COR-L47 (cell line): ENCODE data around the gene DCDC2.
A peak's percentile ranks its signal among the peaks of the same experiment; 100 is the strongest.
"Not testable (repeated sequence)": the region's sequence is repeated elsewhere in the genome, so short reads cannot be mapped to it uniquely, and the experiment has no call there.

Experiments used
- DNase-seq: peaks from one replicate; lab custom pipeline; 2025; lab: John Stamatoyannopoulos, UW

Gene DCDC2

GRCh38 chr6:24357336-24358218 lies at the start of gene DCDC2:
Gene DCDC2, minus strand, starts transcription at chr6:24358059. Its CDS starts 309 bp downstream, at chr6:24357750.
- DNase-seq: no peak

DNA sequence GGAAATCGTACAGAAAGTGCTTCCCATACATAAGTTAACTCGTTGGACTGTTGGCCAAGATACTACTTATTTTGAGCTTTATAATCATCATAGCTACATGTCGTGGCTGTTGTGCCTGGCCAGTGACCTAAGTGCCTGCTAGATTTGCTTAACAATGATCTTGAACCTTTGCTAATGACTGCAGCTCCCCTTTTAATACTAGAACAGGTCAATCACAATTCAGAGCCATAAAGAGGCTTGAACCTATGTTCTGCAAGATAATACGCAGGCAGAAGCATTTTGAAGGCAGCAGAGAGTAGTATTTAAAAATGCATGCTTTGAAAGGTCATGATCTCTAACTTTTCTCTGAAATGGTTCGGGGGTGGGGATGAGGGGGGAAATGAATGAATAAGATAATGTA lies 47.4 kb upstream of the DCDC2 start:
- no peak for DNase-seq

DNA sequence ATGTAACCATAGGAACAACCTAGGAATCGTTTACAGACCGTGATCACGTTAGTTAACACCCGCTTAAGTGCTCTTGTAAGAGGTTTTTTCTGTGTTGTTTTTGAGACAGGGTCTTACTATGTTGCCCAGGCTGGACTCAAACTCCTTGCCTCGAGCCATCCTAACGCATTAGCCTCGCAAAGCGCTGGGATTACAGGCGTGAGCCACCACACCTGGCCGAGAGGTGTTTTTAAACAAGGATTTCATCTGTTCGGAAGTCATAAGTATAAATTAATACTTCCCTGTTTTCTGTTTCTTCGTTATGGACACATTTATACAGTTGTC lies 45.6 kb upstream of the DCDC2 start:
- no peak for DNase-seq

DNA sequence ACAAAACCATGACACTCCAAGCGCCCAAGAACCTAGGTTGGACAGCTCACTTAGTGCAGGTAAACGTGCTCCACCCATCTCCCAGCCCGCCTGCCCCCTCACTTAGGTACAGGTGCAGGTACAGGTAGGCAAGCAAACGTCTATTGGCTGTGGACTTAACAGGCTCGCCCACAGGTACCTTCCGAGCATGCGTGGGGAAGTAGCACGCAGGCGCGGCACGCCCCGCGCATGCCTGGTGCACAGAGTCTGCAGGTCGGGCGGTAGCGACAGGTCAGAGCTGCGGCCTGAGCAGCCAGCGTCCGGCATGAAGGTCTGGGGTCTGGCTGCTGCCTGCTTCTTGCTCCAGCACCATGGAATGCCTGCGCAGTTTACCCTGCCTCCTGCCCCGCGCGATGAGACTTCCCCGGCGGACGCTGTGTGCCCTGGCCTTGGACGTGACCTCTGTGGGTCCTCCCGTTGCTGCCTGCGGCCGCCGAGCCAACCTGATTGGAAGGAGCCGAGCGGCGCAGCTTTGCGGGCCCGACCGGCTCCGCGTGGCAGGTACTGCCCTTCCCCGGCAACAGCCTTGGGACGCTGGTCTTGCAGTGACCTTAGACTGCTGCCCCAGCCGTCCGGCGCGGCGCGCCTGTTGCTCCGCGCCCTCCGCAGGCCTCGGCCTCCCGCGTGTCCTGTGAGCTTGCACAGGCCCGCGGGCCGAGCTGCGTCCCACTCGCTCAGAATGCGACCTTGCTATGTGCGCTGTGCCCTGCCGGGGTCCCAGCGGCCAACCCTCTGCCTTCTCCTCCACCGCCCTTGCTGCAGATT lies 45.0 kb upstream of the DCDC2 start, which contains the start of gene MRS2:
TSS of gene MRS2 (plus strand) at position 240 of the 804 bp plus-strand sequence. CDS start at position 351, 111 bp downstream.
- peak; percentile 89 for DNase-seq

- no peak for DNase-seq
Measured at GRCh38 chr6:24401458-24401857, 43.6 kb upstream of the DCDC2 start.

DNA sequence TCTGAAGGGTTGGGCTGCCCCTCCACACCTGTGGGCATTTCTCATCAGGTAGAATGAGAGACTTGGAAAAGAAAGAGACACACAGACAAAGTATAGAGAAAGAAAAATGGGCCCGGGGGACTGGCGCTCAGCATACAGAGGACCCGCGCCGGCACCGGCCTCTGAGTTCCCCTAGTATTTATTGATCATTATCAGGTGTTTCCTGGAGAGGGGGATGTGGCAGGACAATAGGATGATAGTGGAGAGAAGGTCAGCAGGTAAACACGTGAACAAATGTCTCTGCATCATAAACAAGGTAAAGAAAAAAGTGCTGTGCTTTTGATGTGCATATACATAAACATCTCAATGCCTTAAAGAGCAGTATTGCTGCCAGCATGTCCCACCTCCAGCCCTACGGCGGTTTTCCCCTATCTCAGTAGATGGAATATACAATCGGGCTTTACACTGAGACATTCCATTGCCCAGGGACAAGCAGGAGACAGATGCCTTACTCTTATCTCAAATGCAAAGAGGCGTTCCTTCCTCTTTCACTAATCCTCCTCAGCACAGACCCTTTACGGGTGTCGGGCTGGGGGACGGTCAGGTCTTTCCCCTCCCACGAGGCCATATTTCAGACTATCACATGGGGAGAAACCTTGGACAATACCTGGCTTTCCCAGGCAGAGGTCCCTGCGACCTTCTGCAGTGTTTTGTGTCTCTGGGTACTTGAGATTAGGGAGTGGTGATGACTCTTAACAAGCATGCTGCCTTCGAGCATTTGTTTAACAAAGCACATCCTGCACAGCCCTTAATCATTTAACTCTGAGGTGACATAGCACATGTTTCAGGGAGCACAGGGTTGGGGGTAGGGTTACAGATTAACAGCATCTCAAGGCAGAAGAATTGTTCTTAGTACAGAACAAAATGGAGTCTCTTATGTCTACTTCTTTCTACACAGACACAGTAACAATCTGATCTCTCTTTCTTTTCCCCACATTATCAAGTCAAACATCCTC lies 42.5 kb upstream of the DCDC2 start:
- DNase-seq: not testable (repeated sequence)

DNA sequence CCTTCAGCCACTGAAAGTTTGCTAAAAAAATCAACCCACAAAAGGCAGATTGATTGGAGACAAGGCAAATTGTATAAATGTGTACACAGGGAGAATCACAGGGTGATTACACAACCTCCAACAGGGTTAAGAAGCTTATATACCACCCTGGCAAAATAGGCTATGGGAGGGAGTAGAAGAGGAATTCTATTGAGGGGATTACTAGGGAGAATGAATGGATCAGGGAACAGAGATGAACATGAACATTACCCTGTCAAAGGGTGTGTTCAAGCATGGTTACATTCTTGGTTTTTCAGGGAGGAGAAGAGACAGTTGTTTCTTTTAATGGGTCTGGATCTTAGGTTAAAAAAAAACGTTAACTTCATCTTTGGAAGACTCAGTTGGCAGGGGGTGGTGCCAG lies 39.8 kb upstream of the DCDC2 start:
- no peak for DNase-seq

DNA sequence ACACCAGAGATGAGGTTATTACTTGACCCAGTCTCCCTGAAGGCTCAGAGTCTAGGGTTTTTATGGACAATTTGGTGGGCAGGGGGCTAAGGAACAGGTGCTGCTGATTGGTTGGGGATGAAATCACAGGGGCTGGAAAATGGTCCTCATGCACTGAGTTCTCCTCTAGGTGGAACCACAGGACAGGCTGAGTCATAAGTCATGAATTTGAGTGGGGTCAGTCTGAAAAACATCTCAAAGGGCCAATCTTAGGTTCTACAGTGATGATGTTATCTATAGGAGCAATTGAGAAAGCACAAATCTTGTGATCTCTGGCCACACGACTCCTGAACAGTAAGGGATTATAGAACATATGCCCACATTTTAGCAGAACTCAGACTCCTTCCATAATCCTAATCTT lies 39.0 kb upstream of the DCDC2 start:
- DNase-seq: no peak

DNA sequence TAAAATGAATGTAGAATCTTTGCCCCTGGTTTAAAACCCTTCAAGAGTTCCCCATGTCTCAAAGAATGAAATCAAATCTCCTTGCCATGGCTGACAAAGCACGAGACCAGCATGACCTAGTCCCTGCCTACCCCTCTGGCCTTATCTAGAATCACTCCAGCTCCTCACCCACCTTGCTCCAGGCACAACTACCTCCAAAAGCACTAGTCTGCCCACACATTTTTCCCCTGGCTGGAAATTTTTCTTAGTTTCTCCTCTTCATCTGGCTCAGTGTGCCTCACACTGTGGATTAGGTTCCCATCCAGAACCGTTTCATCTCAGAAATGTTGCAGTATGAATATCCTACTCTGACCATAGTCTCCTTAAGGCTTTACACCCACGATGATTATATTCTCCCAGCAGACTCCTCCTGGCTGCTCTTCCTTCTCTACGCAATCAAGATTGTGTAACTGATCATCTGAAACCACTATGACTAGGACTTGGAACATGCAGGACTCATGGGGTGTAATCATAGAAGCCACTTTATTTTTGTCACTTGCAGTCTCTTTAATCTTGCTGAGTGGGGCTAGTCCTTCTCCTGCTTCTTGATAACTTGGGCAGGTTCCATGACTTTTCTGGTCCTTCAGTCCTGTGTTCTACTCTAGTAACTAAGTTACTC lies 37.0 kb upstream of the DCDC2 start:
- no peak for DNase-seq

GRCh38 chr6:24394061-24394779 lies 36.4 kb upstream of the DCDC2 start:
- DNase-seq: no peak

DNA sequence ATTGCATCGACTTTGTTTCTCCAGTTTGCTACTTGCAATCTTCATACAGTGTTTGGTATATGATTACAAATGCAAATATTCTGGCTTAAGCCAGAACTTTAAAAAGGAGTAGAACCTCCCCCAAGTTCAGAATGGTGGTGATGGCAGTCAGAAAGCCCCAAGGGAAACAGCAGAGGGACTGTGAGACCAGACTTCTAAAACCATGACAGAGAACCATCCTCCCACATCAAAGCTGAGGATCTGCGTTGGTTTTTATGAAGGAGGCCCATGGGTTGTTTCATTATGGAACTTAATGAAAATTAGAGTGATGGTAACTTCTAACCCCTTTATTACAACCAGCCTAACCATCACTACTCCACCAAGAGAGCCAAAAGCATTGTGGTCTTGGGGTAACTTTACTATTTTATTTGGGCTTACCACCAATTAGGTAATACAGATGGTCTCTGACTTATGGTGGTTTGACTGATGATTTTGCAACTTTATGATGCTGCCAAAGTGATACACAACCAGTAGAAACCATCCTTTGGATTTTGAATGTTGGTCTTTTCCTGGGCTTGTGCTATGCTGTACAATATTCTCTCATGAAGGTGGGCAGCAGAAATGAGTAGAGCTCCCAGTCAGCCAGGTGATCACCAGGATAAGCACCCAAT lies 34.0 kb upstream of the DCDC2 start:
- DNase-seq: no peak

DNA sequence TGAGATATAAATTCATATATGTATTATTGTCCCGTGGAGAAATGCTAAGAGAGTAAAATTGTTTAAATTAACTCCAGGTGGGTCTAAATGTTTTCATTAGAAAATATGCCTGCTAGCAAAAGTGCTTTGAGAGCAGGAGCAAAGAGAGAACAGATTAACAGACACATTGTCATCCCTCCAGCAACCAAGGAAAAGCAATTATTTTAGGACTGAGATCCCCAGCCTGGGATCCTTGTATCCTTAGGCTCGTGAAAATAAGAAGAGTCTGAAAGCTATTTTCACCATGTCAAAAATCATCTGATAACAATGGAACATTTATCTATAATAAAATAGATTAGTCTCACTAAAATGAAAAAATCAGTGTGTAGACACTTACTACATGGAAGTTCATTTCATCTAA lies 33.3 kb upstream of the DCDC2 start:
- no peak for DNase-seq

DNA sequence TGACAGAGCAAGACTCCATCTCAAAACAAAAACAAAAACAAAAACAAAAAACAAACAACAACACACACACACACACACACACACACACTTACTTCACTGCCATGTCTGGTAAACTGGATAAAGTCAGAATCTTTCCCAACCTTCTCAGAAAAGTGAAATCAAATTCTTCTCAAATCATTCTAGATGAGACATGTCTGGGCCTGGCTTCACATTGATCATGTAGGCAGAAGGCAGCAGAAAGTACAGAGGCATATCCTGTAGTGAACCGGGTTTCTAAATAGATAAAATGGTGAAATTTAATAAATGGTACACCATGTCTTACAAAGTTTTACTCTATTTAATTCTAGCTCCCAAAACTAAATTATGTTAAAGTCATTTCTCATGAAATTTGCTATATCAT lies 30.0 kb upstream of the DCDC2 start:
- DNase-seq: no peak

GRCh38 chr6:24385536-24386269 lies 27.8 kb upstream of the DCDC2 start:
- no peak for DNase-seq

- not testable (repeated sequence) for DNase-seq
Measured at GRCh38 chr6:24384369-24385130, 26.7 kb upstream of the DCDC2 start.

GRCh38 chr6:24382891-24383494 lies 25.1 kb upstream of the DCDC2 start:
- not testable (repeated sequence) for DNase-seq

DNA sequence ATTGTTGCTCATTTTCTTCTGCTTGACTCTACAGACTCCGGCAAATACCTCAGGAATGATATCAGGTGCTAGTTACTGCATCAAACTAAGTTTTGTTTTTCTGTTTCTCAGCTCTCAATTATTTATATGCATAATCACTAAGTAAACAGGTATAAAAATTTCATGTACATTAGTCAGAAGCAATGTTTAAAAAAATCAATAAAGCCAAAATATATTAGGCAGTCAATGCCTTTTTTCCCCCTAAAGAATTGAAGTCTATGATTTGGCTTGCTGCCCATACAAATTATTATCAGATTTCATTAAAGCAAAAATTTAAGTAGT lies 24.3 kb upstream of the DCDC2 start:
- no peak for DNase-seq

DNA sequence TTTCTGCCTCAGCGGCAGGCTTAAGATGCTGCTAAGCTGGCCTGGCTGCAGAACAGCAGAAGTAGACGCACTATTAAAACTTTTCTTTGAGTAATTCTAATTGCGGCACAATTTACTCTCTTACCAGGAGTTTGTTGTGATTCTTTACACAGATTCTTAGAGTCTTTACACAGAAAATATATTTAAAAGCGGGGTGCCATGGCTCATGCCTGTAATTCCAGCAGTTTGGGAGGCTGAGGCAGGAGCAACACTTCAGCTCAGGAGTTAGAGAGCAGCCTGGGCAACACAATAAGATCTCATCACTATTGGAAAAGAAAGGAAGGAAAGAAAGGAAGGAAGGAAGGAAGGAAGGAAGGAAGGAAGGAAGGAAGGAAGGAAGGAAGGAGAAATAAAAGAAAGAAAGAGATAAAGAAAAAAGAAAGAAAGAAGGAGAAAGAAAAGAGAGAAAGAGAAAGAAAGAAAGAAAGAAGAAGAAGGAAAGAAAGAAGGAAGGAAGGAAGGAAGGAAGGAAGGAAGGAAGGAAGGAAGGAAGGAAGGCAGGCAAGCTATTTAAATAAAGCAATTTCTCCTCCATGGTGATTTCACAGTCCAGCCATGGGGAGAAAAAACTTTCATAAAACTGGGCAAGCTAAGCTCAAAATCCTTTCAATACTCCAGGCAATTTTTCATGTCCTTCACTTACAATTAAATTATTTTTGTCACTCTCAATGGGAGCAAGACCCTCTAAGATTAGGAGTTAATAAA lies 23.8 kb upstream of the DCDC2 start:
- DNase-seq: no peak
